Activated B cell treated with CpG ODN at 0.5 μM for 24 hours (primary cell): Measurements from ENCODE around the gene AFF3. TPM values are rescaled to one million over a fixed set of nuclear protein-coding genes. Genes with fewer than 3 reads are reported as not detected.

Experiments used
- ATAC-seq: fragments of 200-7000 bp; cut with Tn5 transposase; one replicate; pipeline ENCODE4 v1.10.0; 2021; ENCODE audit warnings: low read depth, mild to moderate bottlenecking, moderate library complexity
- CTCF ChIA-PET: fragments of 350-600 bp; sonication (Branson Sonifier 250); formaldehyde crosslinking; loops from one replicate; lab custom pipeline; 2021; ENCODE audit warnings: antibody characterized with exemption; lab: Charles Lee
- POLR2A ChIA-PET: fragments of 350-600 bp; sonication (Branson Sonifier 250); formaldehyde crosslinking; loops from one replicate; lab custom pipeline; 2021; ENCODE audit warnings: antibody characterized with exemption; lab: Charles Lee
- DNase-seq: peaks from one replicate; pipeline ENCODE4 v3.0.0; 2022
- H3K27ac Mint-ChIP-seq: one replicate; pipeline ENCODE4 v1.8.0; 2020; ENCODE audit warnings: mixed read lengths
- H3K27me3 Mint-ChIP-seq: one replicate; pipeline ENCODE4 v1.8.0; 2021; ENCODE audit warnings: mixed read lengths
- H3K36me3 Mint-ChIP-seq: one replicate; pipeline ENCODE4 v1.8.0; 2021; ENCODE audit warnings: low read depth, mixed read lengths
- H3K4me1 Mint-ChIP-seq: one replicate; pipeline ENCODE4 v1.8.0; 2021; ENCODE audit warnings: mixed read lengths
- H3K4me3 Mint-ChIP-seq: one replicate; pipeline ENCODE4 v1.8.0; 2020; ENCODE audit warnings: mild to moderate bottlenecking, mixed read lengths
- H3K9me3 Mint-ChIP-seq: one replicate; pipeline ENCODE4 v1.8.0; 2020; ENCODE audit warnings: mixed read lengths
- CTCF ChIP-seq: fragments of 200-600 bp; IDR thresholded peaks from one replicate; pipeline ENCODE4 v1.8.0; 2022; ENCODE audit warnings: antibody characterized with exemption, mild to moderate bottlenecking
- intact Hi-C: fragments of 100-400 bp; cut with micrococcal nuclease; formaldehyde crosslinking; loops from one replicate; pipeline ENCODE4 v1.15.1; 2024
- total RNA-seq: library from RNA; stranded (reverse); gene quantifications from 2 replicates; pipeline ENCODE4 v1.2.3, GENCODE V29; 2022

Gene AFF3
- total RNA-seq, 1 donor from 2014 or later, result 271 TPM

GRCh38 chr2:99822474-99823207, 319.7 kb downstream of the AFF3 start:
- DNase-seq, result no peak
- no peak overlapping the region for H3K27ac Mint-ChIP-seq
- no peak overlapping the region for H3K4me3 Mint-ChIP-seq
- ATAC-seq, result no peak
- intact Hi-C loops, result no loop called here
- no peak for TF ChIP-seq CTCF
- peaks cover 67% of the 10 kb centered on the region for H3K36me3 Mint-ChIP-seq
- POLR2A ChIA-PET, result no interaction called here
- H3K9me3 Mint-ChIP-seq, result no peaks in the 10 kb centered on the region
- H3K27me3 Mint-ChIP-seq, result no peaks in the 10 kb centered on the region
- CTCF ChIA-PET, result no interaction called here
- H3K4me1 Mint-ChIP-seq, result peaks cover 14% of the 10 kb centered on the region

DNA sequence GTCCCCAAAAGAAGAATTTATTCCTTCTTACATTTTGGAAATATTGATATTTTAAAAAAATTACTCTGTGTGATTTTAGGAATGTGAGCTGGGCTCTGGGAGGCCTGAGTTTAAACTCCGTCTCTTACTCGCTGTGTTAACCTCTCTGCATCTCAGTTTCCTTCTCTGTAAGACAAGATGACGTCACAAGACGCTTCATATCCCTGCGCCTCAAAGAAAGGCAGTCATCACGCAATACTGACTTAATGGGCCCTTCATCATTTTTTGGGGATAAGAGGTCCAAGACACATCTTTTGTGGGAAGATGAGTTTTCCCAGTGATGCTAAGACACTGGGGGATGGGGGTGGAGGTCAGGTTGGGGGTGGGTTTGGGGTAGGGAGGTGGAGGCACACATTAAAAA, 320.4 kb downstream of the AFF3 start:
- ATAC-seq (no peak), DNase-seq (no peak)
- peaks cover 8% of the 10 kb centered on the region for H3K4me1 Mint-ChIP-seq
- peaks cover 66% of the 10 kb centered on the region for H3K36me3 Mint-ChIP-seq
- TF ChIP-seq CTCF, result no peak
- CTCF ChIA-PET, result no interaction called here
- no peaks in the 10 kb centered on the region for H3K27me3 Mint-ChIP-seq
- no peak overlapping the region for H3K27ac Mint-ChIP-seq
- POLR2A ChIA-PET, result no interaction called here
- intact Hi-C loops, result no loop called here
- no peaks in the 10 kb centered on the region for H3K9me3 Mint-ChIP-seq
- H3K4me3 Mint-ChIP-seq, result no peak overlapping the region

DNA sequence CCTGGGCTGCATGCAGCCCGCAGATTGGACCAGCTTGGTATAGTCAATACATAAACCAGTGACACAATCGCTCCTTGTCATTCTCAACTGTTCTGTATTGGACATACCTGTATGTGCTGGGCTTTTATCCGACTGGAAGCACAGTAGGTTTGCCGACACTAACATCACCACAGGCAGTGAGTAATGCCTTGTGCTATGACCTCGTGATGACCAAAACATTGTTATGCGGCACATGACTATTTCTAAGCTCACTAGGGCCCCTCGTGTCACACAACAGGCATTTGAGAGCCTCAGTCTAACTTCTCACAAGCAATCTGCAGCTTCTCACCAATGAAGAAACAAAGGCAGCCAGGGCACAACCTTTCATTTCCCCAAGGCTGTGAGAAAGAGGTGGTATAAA, 320.8 kb downstream of the AFF3 start:
- Mint-ChIP-seq H3K36me3 (peaks cover 66% of the 10 kb centered on the region), H3K4me1 (peaks cover 4% of the 10 kb centered on the region), H3K4me3 (no peak overlapping the region), H3K27me3 (no peaks in the 10 kb centered on the region), H3K27ac (no peak overlapping the region), H3K9me3 (no peaks in the 10 kb centered on the region)
- ChIA-PET POLR2A (no interaction called here), CTCF (interaction anchor here (1.2 kb wide), 1 partner anchor 423 kb away, joined by 3 read pairs; no protein-coding TSS in a partner anchor)
- no peak for DNase-seq
- intact Hi-C loops, result no loop called here
- TF ChIP-seq CTCF, result no peak
- no peak for ATAC-seq

GRCh38 chr2:99821039-99821438, 321.4 kb downstream of the AFF3 start:
- ChIA-PET CTCF (interaction anchor here (1.2 kb wide), 1 partner anchor 424 kb away, joined by 3 read pairs; no protein-coding TSS in a partner anchor), POLR2A (interaction anchor here (0.6 kb wide), 1 partner anchor 154 kb away, joined by 5 read pairs; no protein-coding TSS in a partner anchor)
- peaks cover 66% of the 10 kb centered on the region for H3K36me3 Mint-ChIP-seq
- H3K4me1 Mint-ChIP-seq, result no peaks in the 10 kb centered on the region
- no peaks in the 10 kb centered on the region for H3K9me3 Mint-ChIP-seq
- no peak overlapping the region for H3K27ac Mint-ChIP-seq
- no peak for ATAC-seq
- H3K4me3 Mint-ChIP-seq, result no peak overlapping the region
- no peak for DNase-seq
- no peaks in the 10 kb centered on the region for H3K27me3 Mint-ChIP-seq
- intact Hi-C loops, result no loop called here
- TF ChIP-seq CTCF, result no peak

GRCh38 chr2:99819766-99820165, 322.6 kb downstream of the AFF3 start:
- H3K36me3 Mint-ChIP-seq, result peaks cover 67% of the 10 kb centered on the region
- no peak overlapping the region for H3K27ac Mint-ChIP-seq
- TF ChIP-seq CTCF, result no peak
- ChIA-PET CTCF (interaction anchor here (0.9 to 1.3 kb wide), 6 partner anchors 8 to 426 kb away, joined by 3 to 5 read pairs (median 4); no protein-coding TSS in a partner anchor), POLR2A (no interaction called here)
- no peaks in the 10 kb centered on the region for H3K4me1 Mint-ChIP-seq
- DNase-seq, result no peak
- intact Hi-C loops, result loop anchor here (5.0 kb wide), 1 partner anchor 423 kb away; no protein-coding TSS in a partner anchor
- ATAC-seq, result no peak
- H3K9me3 Mint-ChIP-seq, result no peaks in the 10 kb centered on the region
- H3K27me3 Mint-ChIP-seq, result no peaks in the 10 kb centered on the region
- H3K4me3 Mint-ChIP-seq, result no peak overlapping the region
